GM21786 (cell line): ENCODE results near the gene PLXNA4.

Experiments
- ATAC-seq: cut with Tn5 transposase; IDR thresholded peaks from one replicate; pipeline ENCODE4 v1.9.1; 2021; ENCODE audit not compliant: unreplicated experiment

Gene PLXNA4

DNA sequence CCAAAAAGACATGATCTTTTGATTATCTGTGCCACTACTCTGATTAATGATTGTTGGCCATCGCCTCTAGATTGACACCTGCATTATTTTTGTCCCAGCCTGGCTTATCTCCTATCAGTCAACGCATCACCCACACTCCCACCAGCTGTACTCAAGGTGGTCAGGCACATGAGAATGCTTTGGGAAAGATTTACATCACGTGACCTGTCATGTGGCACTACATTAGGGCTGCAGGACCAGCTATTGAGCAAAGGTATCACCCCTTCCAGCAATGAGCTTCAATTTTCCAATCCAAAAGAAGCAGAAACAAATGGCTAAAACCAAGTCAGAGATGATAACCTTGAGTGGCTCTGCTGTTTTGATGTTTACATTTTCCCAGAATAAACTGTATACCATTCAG is 204.3 kb downstream of the PLXNA4 start:
- ATAC-seq, result no peak

- ATAC-seq, result no peak
These were observed 207.9 kb downstream of the PLXNA4 start for GRCh38 chr7:132368246-132368900.

DNA sequence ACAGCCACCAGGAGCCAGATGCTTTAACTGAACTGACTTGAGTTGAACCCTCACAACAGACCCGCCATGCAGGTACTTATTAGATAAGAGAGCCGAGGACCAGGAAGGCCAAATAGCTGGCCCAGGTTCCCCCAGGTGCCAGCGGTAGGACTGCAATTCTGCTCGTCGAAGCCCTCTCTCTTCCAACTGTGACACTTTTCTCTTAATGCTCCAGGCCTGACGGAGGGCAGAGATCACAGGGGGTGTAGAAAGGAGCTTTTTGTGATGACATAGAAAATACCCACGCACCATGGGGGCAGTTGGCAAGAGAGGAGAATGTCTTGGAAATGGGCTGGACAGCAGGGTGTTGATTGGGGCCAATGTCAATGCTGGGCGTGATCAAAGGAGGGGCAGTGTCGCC is 208.5 kb downstream of the PLXNA4 start:
- no peak for ATAC-seq

- ATAC-seq, result no peak
These were observed 209.3 kb downstream of the PLXNA4 start for GRCh38 chr7:132367004-132367403.

- ATAC-seq, result no peak
These were observed 212.0 kb downstream of the PLXNA4 start for GRCh38 chr7:132364226-132364625.

DNA sequence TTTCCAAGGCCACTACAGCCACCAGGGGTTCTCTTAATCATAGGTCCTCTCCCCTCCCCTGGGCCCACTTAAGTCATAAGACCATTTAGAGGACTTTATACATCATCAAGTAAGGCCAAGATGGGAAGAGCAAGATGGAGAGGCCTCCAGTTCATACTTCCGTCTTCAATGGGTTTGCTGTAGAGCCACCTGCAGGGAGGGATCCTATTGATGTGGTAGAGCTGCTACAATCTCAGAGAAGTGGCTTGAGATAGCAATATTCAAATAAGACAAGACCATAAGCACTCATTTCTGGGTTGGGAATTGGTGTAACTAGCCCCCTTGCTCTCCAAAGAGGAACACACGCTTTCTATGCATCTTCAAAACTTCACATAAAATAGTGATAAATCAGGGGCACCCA is 214.2 kb downstream of the PLXNA4 start:
- no peak for ATAC-seq

DNA sequence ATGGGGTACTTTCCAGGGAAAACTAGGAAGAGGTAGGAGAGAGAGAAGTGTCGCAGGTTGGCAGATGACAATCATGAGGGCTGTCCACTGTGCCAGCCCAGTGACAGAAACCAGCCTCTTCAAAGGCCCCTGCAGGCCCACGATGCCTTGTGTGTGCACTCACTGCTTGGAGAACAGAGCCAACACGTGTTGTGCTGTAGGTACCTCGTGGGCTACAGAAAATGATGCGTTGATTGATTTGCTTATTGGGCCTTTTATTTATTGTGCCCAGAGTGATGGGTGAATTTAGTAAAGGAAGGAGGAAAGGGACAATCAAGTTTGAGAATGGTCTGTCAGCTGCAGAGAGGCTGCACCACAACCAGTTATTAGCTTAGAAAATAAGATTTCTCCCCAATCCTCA is 215.1 kb downstream of the PLXNA4 start:
- ATAC-seq, result no peak

GRCh38 chr7:132359743-132360142 is 216.5 kb downstream of the PLXNA4 start:
- ATAC-seq, result no peak

DNA sequence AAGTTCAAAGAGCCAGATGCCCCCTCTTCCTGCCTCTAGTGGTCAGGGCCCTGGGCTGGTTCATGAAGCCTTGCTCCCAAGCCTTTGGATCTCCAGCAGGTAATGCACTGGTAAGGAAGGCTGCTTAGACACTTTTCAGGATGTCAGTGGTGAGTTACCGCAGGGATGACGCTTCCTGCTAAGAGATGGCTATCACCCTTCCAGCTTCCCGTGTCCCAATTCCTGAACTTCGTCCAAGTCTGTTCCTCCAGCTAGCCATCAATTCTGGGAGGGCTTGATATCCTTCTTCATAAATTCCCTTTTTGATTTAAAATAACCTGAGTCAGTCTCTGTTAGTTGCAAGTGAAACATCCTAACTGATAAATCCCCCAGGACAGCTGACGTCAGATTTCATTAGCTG is 221.2 kb downstream of the PLXNA4 start:
- ATAC-seq, result no peak

DNA sequence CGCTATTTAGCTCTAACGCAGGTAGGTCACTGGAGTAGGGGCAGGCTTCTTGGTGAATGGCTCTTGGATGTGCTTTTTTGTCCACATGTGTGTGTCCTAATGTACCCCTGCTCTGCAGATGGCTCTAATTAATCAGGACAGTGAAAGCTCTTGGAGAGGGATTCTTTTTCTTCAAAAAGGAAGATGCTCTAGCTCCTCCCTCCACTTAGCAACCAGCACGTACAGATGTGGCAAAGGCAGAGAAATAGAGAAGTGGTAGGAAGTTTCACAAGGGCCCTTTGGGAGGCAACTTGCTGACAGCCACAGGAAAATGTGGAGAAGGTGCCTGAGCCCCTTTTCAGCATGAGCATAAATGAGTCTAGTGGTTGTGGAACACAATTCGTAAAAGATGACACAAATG is 221.7 kb downstream of the PLXNA4 start:
- no peak for ATAC-seq

- ATAC-seq, result no peak
These were observed 222.3 kb downstream of the PLXNA4 start for GRCh38 chr7:132353936-132354335.

DNA sequence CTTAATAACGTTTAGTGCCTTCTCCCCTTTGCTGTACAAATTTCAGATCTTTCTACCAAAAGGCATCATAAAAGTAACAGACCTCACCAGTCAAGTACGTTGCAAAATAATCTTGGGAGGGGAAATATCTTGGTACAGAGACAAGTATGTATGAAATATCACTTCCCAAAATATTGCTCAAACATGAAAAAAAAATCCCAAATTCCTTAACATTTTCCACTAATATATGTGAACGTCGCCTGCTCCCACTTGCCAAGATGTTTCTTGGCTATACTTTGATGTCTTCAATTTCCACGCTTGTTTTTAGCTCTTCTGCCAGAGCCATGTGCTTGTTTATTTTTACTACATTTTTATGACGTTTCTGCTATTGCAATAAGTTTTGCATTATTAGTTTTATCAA is 223.5 kb downstream of the PLXNA4 start:
- no peak for ATAC-seq

GRCh38 chr7:132351954-132352499 is 224.2 kb downstream of the PLXNA4 start:
- no peak for ATAC-seq

DNA sequence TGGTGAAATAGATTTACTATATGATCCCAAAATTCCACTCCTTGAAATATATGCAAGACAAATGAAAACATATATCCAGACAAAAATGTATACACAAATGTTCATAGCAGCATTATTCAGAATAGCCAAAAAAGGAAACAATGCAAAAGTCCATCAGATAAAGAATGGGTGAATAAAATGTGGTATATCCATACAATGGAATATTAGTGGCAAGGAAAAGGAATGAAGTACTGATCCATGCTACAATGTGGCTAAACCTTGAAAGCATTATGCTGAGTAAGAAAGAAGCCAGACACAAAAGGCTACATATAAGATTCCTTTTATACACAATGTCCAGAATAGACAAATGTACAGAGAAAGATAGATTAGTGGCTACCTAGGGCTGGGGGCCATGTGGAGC is 225.5 kb downstream of the PLXNA4 start:
- no peak for ATAC-seq

GRCh38 chr7:132349075-132349474 is 227.2 kb downstream of the PLXNA4 start:
- no peak for ATAC-seq

DNA sequence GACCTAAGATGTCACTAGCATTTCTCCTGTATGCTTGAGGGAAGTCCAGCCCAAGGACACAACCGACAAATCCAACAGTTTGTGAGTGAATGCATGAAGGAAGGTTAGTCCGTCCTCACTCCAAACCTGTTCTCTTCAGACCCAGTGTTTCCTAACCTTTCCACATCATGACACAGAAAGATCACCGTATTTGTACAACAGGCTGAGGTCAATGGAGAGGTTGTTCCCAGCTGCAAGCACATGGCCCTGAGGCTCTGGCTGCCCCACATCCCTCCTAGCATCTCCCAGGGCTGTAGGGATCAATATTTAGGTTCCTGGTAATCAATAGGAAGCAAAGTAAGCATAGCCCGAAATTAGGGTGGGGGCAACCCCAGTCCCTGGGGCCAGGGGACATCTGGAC is 227.9 kb downstream of the PLXNA4 start:
- no peak for ATAC-seq

DNA sequence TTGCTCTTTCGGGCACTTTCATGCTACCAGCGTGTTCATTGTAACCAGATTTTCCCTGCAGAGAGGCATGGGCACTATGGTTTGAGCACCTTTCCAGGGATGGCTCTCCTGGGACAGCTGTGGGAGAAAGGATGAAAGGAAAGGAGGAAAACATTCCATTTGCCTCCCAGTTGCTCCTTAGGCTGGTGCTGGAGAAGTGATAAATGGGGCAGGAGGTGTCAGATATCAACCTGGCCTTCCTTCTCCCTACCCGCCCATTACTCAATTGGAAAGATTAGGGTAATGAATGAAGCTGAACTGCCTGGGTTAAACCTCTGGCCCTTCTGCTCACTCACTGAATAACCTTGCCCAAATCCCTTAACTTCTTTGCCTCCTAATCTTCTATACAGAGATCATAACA is 228.4 kb downstream of the PLXNA4 start:
- ATAC-seq, result no peak

- ATAC-seq, result no peak
These were observed 229.1 kb downstream of the PLXNA4 start for GRCh38 chr7:132347123-132347522.

GRCh38 chr7:132345543-132346129 is 230.6 kb downstream of the PLXNA4 start:
- ATAC-seq, result no peak

DNA sequence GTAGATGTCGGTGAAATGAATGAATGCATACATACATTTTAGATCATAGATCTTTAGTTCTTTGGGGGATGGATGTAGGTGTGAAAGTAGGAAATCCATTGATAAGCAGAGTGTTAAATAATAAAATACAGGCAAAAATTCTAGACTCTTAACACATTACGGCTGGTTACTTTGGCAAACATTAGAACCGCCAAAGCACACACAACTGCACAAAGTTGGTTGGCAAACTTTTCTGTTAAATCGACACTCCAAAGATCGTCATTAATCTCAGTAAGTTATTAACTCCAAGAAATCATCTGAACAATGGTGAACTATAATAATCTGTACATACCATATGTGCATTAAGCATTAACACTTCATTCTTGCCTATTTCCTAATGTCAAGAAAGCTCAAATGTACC is 231.2 kb downstream of the PLXNA4 start:
- no peak for ATAC-seq

- ATAC-seq, result no peak
These were observed 233.1 kb downstream of the PLXNA4 start for GRCh38 chr7:132343199-132343598.

DNA sequence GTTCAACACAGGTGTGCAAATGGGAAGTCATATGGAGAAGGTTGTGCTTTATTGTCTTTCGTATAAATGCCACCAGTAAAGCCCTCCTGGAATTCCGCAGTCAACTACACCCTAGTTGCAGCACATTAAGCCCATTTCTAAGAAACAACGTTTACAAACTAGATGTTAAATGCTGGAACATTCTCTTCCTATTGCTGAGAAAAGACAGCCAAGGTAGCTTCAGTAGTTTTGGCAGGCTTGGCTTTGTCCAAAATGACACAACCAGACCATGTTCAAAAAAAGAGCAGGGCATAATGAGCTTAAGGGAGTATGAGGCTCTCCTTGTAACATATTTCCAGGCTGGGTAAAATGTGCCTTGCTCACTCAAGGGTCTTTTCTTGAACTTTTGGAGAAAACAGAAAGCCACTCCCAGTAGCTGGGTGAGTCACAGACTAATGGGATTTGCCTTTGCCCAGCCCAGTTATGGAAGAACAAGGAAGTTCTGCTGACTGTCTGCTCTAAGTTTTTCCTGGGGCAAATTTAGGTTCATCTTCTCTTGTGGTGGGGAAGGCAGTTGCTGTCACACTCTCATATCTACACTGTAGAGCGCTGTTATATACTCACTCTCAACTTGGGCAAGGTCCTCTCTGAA is 238.7 kb downstream of the PLXNA4 start:
- ATAC-seq, result no peak
